SKM-1 (cell line): Measurements from ENCODE around the gene MED27.
"Not testable (repeated sequence)": the region's sequence is repeated elsewhere in the genome, so short reads cannot be mapped to it uniquely, and the experiment has no call there.

Experiments
- DNase-seq: peaks from one replicate; lab custom pipeline; 2025; ENCODE audit not compliant: unreplicated experiment; lab: John Stamatoyannopoulos, UW

The MED27 gene

GRCh38 chr9:132020272-132020671, 59.4 kb downstream of the MED27 start:
- DNase-seq: no peak

GRCh38 chr9:132019702-132020101, 60.0 kb downstream of the MED27 start:
- DNase-seq: no peak

DNA sequence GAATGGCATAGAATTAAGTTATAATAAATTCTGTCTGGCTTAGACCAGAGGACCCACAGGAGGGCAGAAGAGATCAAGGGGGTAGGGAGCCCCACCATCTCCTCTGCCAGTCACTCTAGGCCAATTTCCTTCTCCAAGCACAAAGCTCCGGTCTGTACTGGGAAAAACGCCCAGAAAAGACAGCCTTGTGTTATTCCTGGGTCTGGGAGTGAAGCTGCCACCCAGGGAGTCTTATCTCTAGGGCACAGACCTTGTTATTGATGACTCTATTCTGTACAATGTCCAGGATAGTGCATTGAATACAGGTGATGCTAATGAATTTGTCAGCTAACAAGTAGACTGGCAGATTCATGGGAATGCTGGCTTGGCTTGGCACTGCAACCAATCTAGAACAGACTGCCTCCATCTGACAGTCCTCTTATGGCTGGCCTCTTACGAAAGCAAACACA, 60.7 kb downstream of the MED27 start:
- DNase-seq: no peak

GRCh38 chr9:132016456-132016855, 63.2 kb downstream of the MED27 start:
- DNase-seq: no peak

GRCh38 chr9:132015866-132016265, 63.8 kb downstream of the MED27 start:
- no peak for DNase-seq

GRCh38 chr9:132014218-132014805, 65.4 kb downstream of the MED27 start:
- DNase-seq: no peak

DNA sequence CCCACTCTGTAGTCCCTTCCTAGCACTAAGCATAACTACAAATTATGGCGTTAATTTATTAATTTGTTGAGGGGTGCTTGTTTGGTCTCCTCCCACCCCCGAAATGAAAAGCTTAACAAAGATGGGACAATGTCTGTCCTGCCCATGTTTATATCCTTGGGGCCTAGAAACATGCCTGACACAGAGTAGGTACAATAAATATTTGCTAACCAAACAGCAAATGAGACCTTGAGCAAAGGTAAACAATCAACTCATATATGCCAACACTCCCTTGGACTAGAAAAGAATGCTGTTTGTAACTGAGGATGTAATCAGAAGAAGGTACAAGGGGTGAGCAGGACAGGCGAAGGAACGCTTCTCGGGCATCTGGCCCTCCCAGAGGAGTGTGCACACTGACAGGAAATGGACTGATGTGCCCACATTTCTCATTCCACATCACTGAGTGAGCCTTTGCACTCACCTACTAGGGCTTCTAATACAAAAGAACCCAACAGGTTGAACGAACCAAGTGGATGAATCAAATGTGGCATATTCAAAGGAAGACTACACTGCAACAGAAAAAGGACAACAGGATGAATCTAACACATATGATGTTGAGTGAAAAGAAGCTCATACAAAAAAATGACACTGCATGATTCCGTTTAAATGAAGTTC, 66.8 kb downstream of the MED27 start:
- no peak for DNase-seq

DNA sequence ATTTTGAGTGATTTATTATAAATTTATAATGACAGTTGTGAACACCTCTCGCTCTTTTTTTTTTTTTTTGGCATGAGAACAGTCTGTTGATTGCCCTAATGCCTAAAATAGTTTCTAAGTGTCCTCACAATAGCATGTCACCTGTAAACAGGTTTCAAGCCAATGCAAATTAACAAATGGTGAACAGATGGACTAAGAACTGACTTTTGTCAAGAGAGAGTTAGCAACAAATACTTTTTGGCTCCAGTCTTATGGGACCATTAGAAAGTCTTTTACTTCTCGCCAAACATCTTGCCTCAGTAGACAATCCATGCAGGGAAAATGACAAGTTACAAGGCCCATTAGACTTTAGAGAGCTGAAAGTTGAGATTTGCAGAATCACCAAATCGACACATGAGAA, 67.8 kb downstream of the MED27 start:
- no peak for DNase-seq

DNA sequence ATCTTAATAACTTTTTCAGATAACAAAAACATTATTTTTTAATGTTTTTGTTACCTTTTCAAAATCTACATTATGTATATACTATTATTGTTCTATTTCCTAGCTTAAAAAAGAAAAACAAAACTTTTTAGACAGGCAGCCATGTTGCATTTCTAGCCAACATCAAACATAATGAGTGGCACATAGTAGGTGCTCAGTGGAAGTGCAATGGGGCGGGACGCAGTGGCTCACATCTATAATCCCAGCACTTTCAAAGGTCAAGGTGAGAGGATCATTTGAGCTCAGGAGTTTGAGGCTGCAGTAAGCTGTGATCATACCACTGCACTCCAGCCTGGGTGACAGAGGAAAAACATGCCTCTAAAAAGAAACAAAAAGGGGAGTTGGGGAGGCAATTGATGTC, 68.4 kb downstream of the MED27 start:
- no peak for DNase-seq

GRCh38 chr9:132010201-132010600, 69.5 kb downstream of the MED27 start:
- DNase-seq: not testable (repeated sequence)

DNA sequence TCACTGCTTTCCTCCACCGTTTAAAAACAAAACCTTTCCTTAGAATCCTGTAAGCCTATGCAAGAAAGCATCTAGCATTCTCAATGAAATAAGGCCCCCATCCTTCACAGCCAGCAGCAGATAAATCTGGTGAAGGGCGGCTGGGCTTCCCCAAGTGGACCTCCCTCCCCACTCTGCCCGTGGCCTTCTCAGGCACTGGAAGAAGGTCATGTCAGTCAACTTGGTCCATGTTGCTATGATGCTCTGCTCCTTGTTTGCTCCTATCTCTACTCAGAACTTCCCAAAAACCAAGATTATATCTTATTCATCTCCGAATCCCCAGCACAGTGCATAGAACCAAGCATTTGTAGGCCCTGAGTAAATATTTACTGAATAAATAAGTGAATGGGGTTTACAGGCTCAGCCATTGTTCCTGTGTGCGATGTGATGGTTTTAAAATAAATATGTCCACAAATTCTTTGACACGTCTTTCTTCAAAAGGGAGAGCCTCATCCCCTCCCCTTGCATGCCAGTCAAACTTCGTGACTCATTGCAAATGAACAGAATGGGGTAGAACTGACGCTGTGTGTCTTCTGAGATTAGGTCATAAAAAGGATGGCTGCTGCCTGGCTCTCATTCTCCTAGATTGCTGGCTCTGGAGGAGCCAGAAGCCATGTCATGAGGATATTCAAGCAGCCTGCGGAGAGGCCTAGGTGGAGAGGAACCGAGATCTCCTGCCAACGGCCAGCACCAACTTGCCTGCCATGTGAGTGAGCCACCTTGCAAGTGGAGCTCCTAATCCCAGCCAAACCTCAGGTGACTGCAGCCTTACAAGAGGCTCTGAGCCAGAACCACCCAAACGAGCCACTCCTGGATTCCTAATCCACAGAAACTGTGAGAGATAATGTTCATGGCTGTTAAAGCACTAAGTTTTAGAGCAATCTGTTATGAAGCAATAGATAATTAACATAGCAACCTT, 70.5 kb downstream of the MED27 start:
- no peak for DNase-seq

- DNase-seq: no peak
Measured at GRCh38 chr9:132008184-132008803, 71.4 kb downstream of the MED27 start.

DNA sequence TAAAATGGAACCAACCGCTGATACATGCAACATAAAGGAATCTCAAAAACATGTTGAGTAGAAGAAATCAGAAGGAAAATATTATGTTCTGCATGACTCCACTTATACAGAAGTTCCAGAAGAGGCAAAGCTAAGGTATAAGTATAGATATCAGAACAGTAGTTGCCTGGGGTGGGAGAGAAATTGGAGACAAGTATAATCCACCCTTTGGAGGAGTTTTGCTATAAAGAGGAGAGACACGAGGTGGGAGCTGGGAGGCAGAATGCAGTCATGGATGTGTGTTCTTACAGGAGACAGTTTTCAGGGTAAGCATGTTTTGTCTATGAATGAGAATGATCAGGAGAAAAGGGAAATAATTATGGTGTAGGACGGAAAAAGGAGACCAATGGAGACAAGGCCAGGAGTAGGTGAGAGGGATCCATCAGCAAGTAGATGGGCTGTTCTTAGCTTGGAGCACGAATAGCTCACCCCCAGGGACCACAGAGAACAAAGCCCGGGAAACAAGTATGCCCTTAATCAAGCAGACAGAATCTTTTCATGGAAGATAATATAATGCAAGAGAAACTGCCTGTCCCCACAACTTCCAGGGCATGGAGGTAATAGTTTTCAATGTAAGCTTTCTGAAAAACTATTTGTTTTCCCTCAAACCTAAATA, 72.2 kb downstream of the MED27 start:
- no peak for DNase-seq

DNA sequence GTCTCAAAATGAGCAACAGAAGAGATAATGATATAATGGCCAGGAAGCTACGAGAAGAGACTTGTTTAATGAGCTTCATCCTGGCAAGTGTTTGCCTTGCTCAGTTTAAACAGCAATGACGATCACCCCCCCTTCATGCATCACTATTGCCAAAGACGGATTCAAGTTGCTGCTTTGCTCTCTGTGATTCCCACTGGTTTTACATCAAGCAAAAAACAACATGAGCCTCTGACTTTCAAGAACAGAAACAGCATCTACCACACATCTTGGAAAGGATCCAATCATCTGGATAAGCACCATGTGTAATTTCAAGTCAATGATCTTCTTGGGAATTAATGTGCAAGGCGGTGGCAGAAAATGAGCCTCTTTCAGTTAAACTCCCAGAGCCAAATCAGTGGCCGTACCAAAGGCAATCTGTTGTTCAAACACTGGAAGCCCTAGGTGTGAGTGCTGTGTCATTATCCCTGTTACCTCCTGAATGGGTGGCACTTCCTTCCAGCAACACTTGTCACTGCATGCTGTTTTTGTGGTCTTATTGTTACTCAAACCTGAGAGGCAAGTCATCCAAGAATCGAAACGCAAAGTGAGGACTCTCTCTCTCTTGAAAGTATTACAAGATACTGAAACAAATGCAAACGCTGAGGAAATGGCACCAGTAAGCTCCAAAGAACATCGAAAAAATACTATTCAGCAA, 72.8 kb downstream of the MED27 start:
- DNase-seq: no peak

- no peak for DNase-seq
Measured at GRCh38 chr9:132005899-132006298, 73.8 kb downstream of the MED27 start.

DNA sequence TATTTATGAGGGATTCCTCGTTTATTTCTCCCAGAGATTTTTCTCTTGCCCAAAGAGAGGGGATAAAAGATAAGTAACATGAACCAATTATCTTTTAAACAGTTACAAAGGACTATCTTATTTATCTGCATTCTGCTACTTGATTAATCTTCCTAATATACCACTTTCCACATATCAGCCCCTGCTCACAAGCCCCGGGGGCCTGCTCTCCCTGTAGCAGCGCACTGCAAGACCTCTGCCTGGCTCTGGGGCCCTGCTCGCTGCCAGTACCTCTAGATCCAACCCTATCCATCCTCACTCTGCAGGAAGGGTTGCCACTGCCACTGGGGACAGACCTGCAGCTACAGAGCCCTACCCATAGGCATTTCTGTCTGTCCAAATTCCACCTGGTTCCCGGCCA, 75.3 kb downstream of the MED27 start:
- no peak for DNase-seq

DNA sequence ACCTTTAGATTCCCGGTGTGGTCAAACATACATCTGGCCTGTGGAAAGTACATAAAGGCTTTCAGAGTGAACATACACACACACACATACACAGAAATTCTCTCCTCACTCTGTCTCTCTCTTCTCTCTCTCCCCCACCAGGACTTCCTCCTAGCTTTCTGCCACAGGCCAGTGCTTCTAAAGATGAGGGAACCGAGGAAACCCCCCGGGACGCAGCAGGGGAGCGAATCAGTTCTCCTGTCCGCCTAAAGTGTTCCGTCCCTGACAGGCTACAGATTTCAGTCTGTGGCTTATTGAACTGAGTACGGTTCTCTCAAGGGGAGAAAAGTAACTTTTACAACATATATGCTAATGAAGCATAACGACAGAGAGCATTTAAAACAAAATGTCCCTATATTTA, 75.8 kb downstream of the MED27 start:
- DNase-seq: no peak

DNA sequence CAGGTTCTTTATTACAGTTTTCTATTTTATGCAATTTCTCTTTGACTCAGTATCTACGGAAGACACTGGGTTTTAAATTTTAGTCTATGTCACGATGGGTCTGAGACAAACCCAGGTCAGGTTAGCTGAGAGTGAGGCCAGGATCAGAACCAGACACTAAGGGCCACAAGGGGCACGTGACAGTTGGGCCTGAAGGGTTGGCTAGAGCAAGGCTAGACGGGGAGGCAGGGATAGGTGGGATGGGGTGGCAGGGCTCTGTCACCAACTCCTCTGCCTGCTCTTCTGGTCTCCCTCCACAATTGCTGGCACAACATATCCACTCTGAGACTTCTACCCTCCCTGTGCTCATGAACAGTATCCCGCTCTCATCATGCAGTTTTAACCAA, 76.4 kb downstream of the MED27 start:
- DNase-seq: no peak

DNA sequence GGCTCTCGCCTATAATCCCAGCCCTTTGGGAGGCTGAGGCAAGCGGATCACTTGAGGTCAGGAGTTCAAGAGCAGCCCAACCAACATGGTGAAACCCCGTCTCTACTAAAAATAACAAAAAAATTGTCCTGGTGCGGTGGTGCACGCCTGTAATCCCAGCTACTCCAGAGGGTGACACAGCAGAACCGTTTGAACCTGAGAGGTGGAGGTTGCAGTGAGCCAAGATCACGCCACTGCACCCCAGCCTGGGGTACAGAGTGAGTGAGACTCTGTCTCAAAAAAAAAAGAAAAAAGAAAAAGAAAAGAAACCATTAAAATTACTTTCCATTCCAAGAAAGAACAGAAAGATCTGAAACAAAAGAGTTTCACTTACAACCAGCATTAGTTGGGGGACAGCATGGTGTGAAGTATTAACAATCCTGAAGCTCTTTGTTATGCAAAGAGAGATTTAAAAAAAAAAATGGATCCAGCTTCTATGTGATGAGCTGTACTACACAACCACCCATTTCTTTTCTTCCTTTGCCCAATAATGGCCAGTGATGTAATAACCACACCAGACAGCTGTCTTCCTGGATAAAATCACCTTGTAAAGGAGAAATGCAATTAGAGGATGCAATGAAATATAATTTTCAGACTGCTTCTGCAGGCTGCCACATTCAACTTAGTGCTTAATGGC, 76.9 kb downstream of the MED27 start:
- DNase-seq: no peak

DNA sequence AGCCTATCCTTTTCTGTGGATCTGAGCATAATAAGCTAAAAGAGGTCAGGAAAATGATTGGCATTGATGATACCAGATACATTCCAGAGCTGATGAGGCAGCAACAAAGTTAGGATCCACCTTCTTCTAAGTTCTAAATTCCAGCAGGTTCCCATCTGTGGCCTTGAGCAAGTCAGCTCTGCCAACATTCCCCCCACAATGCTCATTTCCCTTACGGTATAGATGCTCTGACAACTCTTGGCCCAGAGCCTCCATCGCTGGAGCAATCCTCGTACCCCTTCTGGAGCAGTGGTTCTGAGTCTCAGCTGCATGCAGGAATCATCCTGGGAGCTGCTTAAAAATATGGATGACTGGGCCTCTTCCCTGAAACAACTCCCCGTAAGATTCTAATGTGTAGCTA, 78.1 kb downstream of the MED27 start:
- DNase-seq: no peak
